Measurements from ENCODE around the gene CDH9.

Gene CDH9

GRCh38 chr5:27034565-27034964, 3.8 kb downstream of the CDH9 start:
- TF ChIP-seq FOXK2 (IDR thresholded peaks at IDR 0.05) (no peak), L3MBTL2 (conservative IDR thresholded peaks at IDR 0.05) (no peak), ARNT (IDR thresholded peaks at IDR 0.05) (no peak)
- CTCF ChIA-PET, result no interaction called here
- POLR2A ChIA-PET, result no interaction called here
- DNase-seq (ENCODE audit: extremely low spot score), result no peak

GRCh38 chr5:27026801-27027200, 11.6 kb downstream of the CDH9 start:
- ChIA-PET POLR2A (no interaction called here), CTCF (no interaction called here)
- TF ChIP-seq FOXM1 (IDR thresholded peaks at IDR 0.05; ENCODE audit: borderline replicate concordance) (no peak), SUZ12 (IDR thresholded peaks at IDR 0.05) (no peak), FOXA1 (IDR thresholded peaks at IDR 0.05) (no peak), HDGF (IDR thresholded peaks at IDR 0.05; ENCODE audit: borderline replicate concordance) (no peak), CTBP1 (IDR thresholded peaks at IDR 0.05; ENCODE audit: borderline replicate concordance) (no peak), TARDBP (IDR thresholded peaks at IDR 0.05) (no peak), L3MBTL2 (conservative IDR thresholded peaks at IDR 0.05) (no peak), FOXK2 (IDR thresholded peaks at IDR 0.05) (no peak), SP1 (IDR thresholded peaks at IDR 0.05) (no peak)
- no peak for DNase-seq (ENCODE audit: extremely low spot score)

GRCh38 chr5:27026063-27026462, 12.3 kb downstream of the CDH9 start:
- TF ChIP-seq CTBP1 (IDR thresholded peaks at IDR 0.05; ENCODE audit: borderline replicate concordance), result no peak
- TF ChIP-seq ZNF384 (IDR thresholded peaks at IDR 0.05), result no peak
- no peak for TF ChIP-seq BHLHE40 (IDR thresholded peaks at IDR 0.05; ENCODE audit: borderline replicate concordance)
- no peak for TF ChIP-seq NFRKB (IDR thresholded peaks at IDR 0.05)
- TF ChIP-seq LEF1 (IDR thresholded peaks at IDR 0.05; ENCODE audit: borderline replicate concordance), result no peak
- no peak for TF ChIP-seq SUZ12 (IDR thresholded peaks at IDR 0.05)
- no peak for TF ChIP-seq ARNT (IDR thresholded peaks at IDR 0.05)
- no peak for TF ChIP-seq TARDBP (IDR thresholded peaks at IDR 0.05)
- TF ChIP-seq ELF4 (IDR thresholded peaks at IDR 0.05), result no peak
- no peak for TF ChIP-seq SP1 (IDR thresholded peaks at IDR 0.05)
- no peak for TF ChIP-seq L3MBTL2 (conservative IDR thresholded peaks at IDR 0.05)
- no peak for TF ChIP-seq HDGF (IDR thresholded peaks at IDR 0.05; ENCODE audit: borderline replicate concordance)
- TF ChIP-seq FOXA1 (IDR thresholded peaks at IDR 0.05), result no peak
- no peak for TF ChIP-seq FOXK2 (IDR thresholded peaks at IDR 0.05)
- TF ChIP-seq FOXM1 (IDR thresholded peaks at IDR 0.05; ENCODE audit: borderline replicate concordance), result no peak
- no peak for TF ChIP-seq PKNOX1 (IDR thresholded peaks at IDR 0.05)

GRCh38 chr5:27021471-27021870, 16.9 kb downstream of the CDH9 start:
- no peak for TF ChIP-seq PKNOX1 (IDR thresholded peaks at IDR 0.05)
- TF ChIP-seq HDGF (IDR thresholded peaks at IDR 0.05; ENCODE audit: borderline replicate concordance), result no peak
- TF ChIP-seq FOXK2 (IDR thresholded peaks at IDR 0.05), result no peak
- TF ChIP-seq TARDBP (IDR thresholded peaks at IDR 0.05), result no peak
- TF ChIP-seq LEF1 (IDR thresholded peaks at IDR 0.05; ENCODE audit: borderline replicate concordance), result no peak
- no peak for TF ChIP-seq ZNF384 (IDR thresholded peaks at IDR 0.05)
- DNase-seq (ENCODE audit: extremely low spot score), result no peak
- ChIA-PET CTCF (no interaction called here), POLR2A (no interaction called here)

More at GRCh38 chr5:27026063-27026462, 12.3 kb downstream of the CDH9 start:
- ChIA-PET CTCF (no interaction called here), POLR2A (no interaction called here)
- DNase-seq (ENCODE audit: extremely low spot score), result no peak

- POLR2A ChIA-PET, result no interaction called here
- CTCF ChIA-PET, result no interaction called here
- no peak for DNase-seq (ENCODE audit: extremely low spot score)
- TF ChIP-seq CTBP1 (IDR thresholded peaks at IDR 0.05; ENCODE audit: borderline replicate concordance) (no peak), FOXK2 (IDR thresholded peaks at IDR 0.05) (no peak), FOXM1 (IDR thresholded peaks at IDR 0.05; ENCODE audit: borderline replicate concordance) (no peak), ZNF384 (IDR thresholded peaks at IDR 0.05) (no peak), LEF1 (IDR thresholded peaks at IDR 0.05; ENCODE audit: borderline replicate concordance) (no peak)
Measured at GRCh38 chr5:27020973-27021372, 17.4 kb downstream of the CDH9 start.

GRCh38 chr5:27015758-27016157, 22.6 kb downstream of the CDH9 start:
- POLR2A ChIA-PET, result no interaction called here
- TF ChIP-seq PKNOX1 (IDR thresholded peaks at IDR 0.05), result no peak
- TF ChIP-seq ZNF384 (IDR thresholded peaks at IDR 0.05), result no peak
- no peak for TF ChIP-seq ELF4 (IDR thresholded peaks at IDR 0.05)
- TF ChIP-seq LEF1 (IDR thresholded peaks at IDR 0.05; ENCODE audit: borderline replicate concordance), result no peak
- TF ChIP-seq BHLHE40 (IDR thresholded peaks at IDR 0.05; ENCODE audit: borderline replicate concordance), result no peak
- no peak for TF ChIP-seq NFRKB (IDR thresholded peaks at IDR 0.05)
- TF ChIP-seq FOXA1 (IDR thresholded peaks at IDR 0.05), result no peak
- no peak for TF ChIP-seq HDGF (IDR thresholded peaks at IDR 0.05; ENCODE audit: borderline replicate concordance)
- TF ChIP-seq CTBP1 (IDR thresholded peaks at IDR 0.05; ENCODE audit: borderline replicate concordance), result no peak
- TF ChIP-seq SP1 (IDR thresholded peaks at IDR 0.05), result no peak
- TF ChIP-seq TARDBP (IDR thresholded peaks at IDR 0.05), result no peak
- CTCF ChIA-PET, result no interaction called here
- DNase-seq (ENCODE audit: extremely low spot score), result no peak

- ChIA-PET CTCF (no interaction called here), POLR2A (no interaction called here)
- TF ChIP-seq HDGF (IDR thresholded peaks at IDR 0.05; ENCODE audit: borderline replicate concordance) (no peak), FOXM1 (IDR thresholded peaks at IDR 0.05; ENCODE audit: borderline replicate concordance) (no peak), FOXA1 (IDR thresholded peaks at IDR 0.05) (no peak), LEF1 (IDR thresholded peaks at IDR 0.05; ENCODE audit: borderline replicate concordance) (no peak), ARNT (IDR thresholded peaks at IDR 0.05) (no peak), ZNF384 (IDR thresholded peaks at IDR 0.05) (no peak), PKNOX1 (IDR thresholded peaks at IDR 0.05) (no peak), ELF4 (IDR thresholded peaks at IDR 0.05) (no peak), TARDBP (IDR thresholded peaks at IDR 0.05) (no peak), BHLHE40 (IDR thresholded peaks at IDR 0.05; ENCODE audit: borderline replicate concordance) (no peak), SP1 (IDR thresholded peaks at IDR 0.05) (no peak), CTBP1 (IDR thresholded peaks at IDR 0.05; ENCODE audit: borderline replicate concordance) (no peak), L3MBTL2 (conservative IDR thresholded peaks at IDR 0.05) (no peak), FOXK2 (IDR thresholded peaks at IDR 0.05) (no peak), SUZ12 (IDR thresholded peaks at IDR 0.05) (no peak), NFRKB (IDR thresholded peaks at IDR 0.05) (no peak)
- DNase-seq (ENCODE audit: extremely low spot score), result no peak
Measured at GRCh38 chr5:27011274-27011673, 27.1 kb downstream of the CDH9 start.

Measured in HEK293T (cell line).